Hematopoietic multipotent progenitor cell (in vitro differentiated cells): ENCODE measurements around the gene SHROOM3. TPM values are rescaled to one million over a fixed set of nuclear protein-coding genes. Genes with fewer than 3 reads are reported as not detected.

Experiments used
- DNase-seq, 3 donors: peaks; one replicate each; pipeline ENCODE4 v3.0.0-alpha.2; 2011 to 2015; ENCODE audit warnings: low read depth in 2 of 3, low spot score in 2 of 3
- total RNA-seq: library from RNA; depleted of rRNA; stranded (reverse); fragments of >200 nt; gene quantifications from one replicate; pipeline ENCODE4 v1.2.3, GENCODE V29; 2012

SHROOM3 gene
- total RNA-seq, 1 donor, result under 0.01 TPM

DNA sequence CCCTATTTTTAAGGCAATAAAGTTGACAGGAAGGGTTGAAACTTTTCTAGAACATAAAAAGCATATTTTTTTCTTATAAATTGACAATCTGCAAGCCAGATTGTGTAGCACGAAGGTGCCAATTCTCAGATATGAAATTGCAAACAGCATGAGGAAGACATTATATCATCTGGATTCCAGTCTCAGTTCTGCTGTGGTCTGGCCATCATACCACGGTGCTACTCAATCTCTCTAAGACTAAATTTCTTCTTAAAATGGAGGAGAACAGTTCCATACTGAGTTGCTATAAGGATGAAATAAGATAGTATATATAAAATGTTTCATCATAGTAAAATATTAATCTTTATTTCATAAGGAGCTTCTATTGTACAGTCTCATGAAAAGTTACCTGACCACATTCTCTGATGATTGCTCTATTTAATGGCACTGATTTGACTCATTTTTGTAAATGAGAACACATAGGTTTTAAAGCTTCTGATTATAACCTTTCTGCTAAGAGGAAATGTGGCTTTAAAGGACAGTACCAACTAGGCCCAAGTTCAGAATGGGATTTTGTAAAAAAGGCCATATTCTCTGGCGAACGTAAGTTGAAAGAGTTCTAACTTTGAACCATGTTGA lies 127.9 kb downstream of the SHROOM3 start:
- DNase-seq, result no peak

DNA sequence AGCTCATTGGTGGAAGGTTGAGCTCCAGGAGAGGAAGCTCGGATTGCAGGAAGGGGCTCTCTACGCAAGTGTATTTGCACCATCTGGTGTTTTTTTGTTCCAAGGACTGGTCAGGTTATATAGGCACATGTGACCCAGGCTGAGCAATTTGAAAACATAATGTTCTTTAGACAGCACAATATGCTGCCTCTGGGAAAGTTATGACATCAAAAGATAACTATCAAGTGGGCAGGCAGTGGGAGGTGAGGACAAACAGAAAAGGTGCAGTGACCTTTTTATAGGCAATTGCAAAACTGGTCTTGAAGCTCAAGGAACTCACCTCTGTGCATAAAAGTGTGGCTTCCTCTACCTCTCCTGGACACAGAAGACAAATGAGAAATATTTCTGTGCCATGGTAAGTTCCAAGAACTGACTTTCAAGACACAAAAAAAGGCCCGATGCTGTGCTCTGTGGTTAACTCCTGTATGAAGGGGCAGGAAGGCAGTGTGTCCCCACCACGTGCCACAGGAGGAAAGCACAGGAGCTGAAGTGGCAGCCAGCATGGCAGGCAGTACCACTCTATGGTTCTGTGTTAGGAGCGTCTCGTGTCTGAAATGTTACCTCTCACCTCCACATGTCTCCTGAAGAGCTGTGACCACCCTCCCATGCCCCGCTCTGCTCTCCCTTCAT lies 128.6 kb downstream of the SHROOM3 start:
- DNase-seq, result no peak

DNA sequence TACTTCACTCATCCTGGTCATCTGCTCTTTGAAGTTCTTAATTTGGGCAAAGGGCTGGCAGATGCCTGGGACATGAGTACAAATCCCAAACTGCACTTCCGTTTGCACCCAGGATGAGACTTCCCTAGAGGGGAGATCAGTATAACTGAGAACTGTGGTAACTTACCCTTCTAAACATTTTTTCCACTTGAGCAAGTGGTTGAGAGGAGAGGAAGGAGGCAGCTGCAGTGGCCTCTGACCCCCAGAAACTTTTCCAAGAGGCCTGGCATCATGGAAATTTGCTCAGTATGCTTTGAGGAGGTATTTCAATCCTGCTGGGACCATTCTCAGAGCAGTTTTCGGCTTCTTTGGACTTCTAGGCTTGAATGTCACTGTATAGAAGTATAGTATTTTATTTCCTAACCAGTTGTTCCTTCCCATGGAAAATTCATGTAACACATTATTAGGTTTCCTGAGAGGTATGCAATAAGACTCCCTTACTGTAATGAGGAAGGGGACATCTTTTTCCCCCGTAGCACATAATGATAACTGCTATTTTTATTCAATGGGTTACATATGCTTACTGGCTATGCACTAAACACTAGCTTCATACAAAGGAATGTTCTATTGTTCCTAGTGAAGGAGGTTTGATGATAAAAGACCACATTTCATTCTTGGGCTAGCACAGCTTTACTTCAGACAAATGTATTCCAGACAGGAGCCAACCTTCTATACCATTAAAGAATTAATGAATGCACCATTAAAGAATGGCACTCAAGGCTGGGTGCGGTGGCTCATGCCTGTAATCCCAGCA lies 129.3 kb downstream of the SHROOM3 start:
- DNase-seq, result no peak

- no peak for DNase-seq
Observed at GRCh38 chr4:76568262-76568661, 133.2 kb downstream of the SHROOM3 start.

DNA sequence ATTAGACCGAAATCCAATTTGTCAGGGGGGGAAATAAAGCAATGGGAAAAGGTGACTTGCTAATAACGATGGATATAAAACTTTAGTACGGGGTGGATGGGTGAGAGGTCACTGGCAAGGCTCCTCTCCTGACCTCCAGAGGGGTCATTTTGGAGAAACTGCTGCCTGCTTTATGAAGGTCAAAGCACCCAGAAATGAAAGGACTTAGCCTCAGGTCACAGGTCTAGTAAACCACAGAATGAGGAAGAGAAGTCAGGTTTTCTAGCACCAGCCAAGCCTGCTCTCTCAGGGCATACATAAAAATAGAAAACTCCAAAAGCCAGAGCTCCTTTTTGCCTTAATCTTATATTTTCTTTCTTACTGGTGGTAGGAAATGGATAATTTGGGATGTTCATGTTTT lies 134.2 kb downstream of the SHROOM3 start:
- DNase-seq, result peak in 1 of 3 donors; percentile 16

DNA sequence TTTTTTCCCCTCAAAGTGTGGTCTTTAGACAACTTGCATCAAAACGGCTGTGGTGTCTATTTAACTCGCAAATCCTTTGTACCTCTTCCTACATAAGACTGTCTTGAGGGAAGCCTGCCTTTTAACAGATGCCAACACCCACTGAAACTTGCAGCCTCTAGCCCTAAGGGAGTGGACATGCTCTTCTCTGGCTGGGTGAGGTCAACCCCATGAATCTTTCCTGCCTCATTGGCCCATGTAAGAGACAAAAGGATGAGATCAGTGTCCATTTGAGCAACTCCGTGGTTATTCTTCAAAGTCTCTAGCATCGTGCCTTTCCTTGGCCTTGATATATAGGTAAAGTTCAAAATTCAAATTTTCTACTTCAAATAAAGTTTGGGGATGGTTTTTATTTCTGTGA lies 134.7 kb downstream of the SHROOM3 start:
- DNase-seq, result no peak

- no peak for DNase-seq
Observed at GRCh38 chr4:76570141-76570973, 135.3 kb downstream of the SHROOM3 start.

- no peak for DNase-seq
Observed at GRCh38 chr4:76571274-76571673, 136.2 kb downstream of the SHROOM3 start.

- DNase-seq, result no peak
Observed at GRCh38 chr4:76572224-76572623, 137.2 kb downstream of the SHROOM3 start.

- DNase-seq, result no peak
Observed at GRCh38 chr4:76576824-76577223, 141.8 kb downstream of the SHROOM3 start.

DNA sequence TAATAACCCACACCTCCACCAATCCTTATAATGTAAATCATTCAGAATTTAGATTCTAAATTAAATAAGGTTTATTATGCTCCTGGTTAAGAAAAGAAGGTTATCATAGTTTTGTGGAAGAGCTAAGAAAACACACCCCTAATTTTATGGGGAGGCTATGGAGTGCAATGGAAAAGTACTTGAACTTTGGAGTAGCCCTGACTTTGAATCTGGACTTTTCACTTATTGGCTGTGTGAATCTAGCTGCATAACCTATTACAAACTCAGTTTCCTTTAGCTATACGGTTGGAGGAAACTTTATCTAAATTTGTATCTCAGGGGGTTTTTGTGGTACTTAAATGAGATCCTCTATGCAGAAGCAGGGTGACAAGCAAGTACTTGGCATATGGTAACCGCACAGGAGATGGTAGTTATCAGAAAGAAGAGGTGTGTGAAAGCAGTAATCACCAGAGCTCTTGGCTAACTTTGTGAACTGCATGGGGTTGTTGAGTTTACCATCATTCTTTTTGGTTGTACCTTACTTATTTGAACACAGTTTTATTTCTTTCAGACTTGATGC lies 143.1 kb downstream of the SHROOM3 start:
- DNase-seq, result no peak

DNA sequence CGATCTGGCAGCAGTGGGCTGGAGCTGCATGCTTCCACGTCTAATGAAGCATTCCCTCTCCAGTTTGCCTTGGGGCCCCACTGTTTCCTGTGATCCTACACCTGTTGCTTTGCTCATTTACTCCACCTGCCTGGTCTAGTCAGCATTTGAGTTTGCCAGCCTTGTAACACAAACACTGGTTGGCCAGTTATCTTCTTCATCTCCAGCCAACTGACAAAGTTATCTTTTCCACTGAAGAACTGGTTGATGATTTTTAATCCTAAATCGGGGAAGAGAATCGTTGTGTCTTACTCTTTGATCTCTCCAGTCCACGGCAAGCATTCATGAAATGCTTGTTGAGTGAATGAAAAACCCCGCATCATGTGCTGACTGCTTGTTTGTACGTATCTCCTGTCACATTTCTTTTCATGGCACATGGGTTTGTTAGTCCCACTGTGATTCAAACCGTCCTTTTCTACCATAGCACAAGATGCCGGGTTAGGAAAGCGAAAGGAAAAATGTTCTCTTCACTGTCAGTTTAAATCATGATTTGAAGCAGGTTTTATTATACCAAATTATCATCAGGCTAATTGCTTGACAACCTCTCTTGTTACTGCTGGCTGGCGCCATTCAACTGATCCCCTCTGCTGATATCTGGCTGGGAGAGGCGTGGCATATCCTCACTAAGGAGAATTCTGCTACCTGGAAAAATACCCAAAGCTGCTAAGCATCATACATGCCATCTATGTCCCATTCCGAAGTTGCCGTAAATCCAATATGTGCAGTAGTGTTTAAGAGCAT lies 144.8 kb downstream of the SHROOM3 start:
- no peak for DNase-seq

- DNase-seq, result no peak
Observed at GRCh38 chr4:76581077-76581962, 146.3 kb downstream of the SHROOM3 start.

- no peak for DNase-seq
Observed at GRCh38 chr4:76582074-76582816, 147.2 kb downstream of the SHROOM3 start.

DNA sequence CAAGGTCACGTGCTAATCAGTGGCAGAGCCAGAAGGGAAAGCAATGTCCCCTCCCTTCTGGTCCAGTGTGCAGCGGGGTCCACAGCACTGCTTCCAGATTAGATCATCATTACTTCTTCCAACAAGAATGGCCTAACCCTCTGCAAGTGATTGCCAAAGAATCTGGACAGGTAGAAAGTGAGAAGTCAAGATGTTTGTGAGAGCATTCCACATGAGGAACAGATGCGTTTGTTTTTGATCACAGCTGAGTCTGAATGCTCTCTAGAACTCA lies 147.7 kb downstream of the SHROOM3 start:
- no peak for DNase-seq

DNA sequence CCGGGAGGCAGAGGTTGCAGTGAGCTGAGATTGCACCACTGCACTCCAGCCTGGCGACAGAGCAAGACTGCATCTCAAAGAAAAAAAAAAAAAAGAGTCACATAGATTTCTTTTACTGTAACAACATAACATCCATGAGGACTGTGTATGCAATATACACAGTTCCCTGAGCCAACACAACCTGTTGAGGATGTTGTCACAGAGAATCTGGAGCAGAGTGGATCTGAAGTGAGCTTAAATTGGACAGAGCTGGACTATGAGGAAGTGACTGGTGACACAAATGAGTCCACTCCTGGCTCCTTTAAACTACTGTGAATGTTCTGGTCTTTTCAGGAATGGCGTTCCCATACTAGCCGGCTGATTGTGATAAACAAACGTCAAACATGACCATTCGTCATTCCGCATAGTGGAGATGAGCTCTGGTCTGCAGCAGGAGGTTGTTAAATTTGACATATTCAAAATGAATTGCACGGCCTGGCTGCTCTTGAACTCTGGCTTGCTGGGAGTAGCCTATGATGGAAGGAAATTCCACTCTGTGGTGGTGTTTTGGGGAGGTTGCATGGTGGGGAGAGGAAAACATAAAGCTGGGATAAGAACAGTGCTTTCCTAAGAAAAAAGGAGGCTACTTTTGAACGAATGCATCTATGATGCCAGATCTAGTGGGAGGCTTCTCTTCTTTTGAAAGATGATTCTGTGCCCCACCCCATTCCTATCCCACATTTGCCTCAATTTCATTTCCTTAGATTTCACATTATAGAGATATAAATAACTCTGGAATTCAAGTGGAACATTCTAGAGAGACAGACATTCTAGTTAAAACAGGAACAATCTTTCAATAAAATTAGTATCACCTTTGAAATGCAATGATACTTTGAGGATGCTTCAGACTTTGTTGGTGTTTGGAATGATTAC lies 149.5 kb downstream of the SHROOM3 start:
- DNase-seq, result no peak

DNA sequence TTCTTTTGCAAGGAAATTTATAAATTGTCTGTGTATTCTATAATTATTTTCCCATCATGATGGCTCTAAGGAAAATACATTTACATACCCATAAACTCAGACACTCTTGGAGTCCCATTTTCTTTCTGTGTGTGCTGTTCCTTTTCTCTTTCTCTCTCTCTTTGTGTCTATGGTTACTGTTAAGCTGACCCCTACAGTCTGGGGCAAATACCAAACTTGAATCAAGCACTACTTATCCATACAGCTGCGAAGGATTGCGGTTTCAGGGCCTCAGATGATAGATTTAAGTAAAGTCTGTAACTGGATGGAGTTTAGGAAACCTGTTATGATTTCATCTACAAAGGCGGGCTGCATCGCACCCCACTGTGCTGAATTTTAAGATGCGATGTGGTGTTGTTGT lies 150.2 kb downstream of the SHROOM3 start:
- DNase-seq, result no peak
